SH-SY5Y (cell line): ENCODE measurements around the gene HOXA3.

ENCODE experiments used
- GATA2 ChIP-seq: IDR thresholded peaks from 2 replicates; pipeline ENCODE4 v1.6.1; 2011; ENCODE audit warnings: mild to moderate bottlenecking, low read depth, low read length
- GATA3 ChIP-seq: IDR thresholded peaks from 2 replicates; pipeline ENCODE4 v1.6.1; 2011; ENCODE audit warnings: low read depth, mild to moderate bottlenecking, low read length, moderate library complexity

DNA sequence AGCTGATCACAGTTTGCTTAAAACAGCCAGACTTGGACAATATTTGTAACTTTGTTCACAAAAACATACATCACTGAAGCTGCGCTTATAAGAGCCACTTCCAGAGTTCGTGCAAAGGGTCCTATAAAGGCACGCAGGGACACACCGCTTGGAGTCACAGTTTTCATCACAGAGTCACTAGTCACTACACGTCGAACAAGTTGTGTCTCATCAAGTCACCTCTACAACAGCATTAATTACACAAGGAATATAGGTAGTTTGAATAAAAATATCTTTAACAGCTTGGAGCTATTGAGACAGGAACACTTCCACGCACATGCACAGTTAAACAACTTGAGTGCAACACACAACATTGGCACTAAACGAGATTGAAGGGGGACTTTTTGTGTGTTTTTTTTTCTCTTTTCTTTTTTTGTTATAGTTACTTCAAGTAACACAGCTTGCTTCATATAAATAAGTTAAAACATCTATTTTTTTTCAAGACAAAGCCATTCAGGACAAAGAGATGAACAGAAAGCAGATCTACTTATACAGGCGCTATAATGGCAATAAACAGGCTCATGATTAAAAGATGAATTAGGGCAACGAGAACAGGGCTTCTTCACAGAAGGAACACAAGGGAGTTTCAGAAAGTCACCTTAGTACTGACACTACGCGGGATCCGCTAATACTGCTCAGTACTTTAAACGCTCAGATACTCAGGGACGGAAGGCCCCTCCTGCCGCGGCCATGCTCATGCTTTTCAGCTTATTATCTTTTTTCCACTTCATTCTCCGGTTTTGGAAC is 11.1 kb downstream of the HOXA3 start:
- no peak for TF ChIP-seq GATA3
- no peak for TF ChIP-seq GATA2
